HEK293T (cell line): Measurements from ENCODE around the gene FAM53B.

Experiments
- CTCF ChIA-PET: fragments of 350-600 bp; formaldehyde crosslinking; extraction: SDS; loops from one replicate; lab custom pipeline; 2021; ENCODE audit warnings: antibody characterized with exemption, inconsistent platforms; lab: Yijun Ruan, JAX
- POLR2A ChIA-PET: fragments of 350-600 bp; formaldehyde crosslinking; extraction: SDS; loops from one replicate; lab custom pipeline; 2020; ENCODE audit warnings: antibody characterized with exemption, inconsistent platforms; lab: Yijun Ruan, JAX
- DNase-seq: peaks from one replicate; pipeline ENCODE4 v3.0.0; 2012; ENCODE audit warnings: mixed read lengths; ENCODE audit errors: extremely low spot score
- ARNT ChIP-seq: fragments of 450-650 bp; IDR thresholded peaks from 2 replicates; pipeline ENCODE4 v1.6.1; 2017; ENCODE audit warnings: mild to moderate bottlenecking
- BHLHE40 ChIP-seq: fragments of 450-650 bp; IDR thresholded peaks from 2 replicates; pipeline ENCODE4 v1.6.1; 2016; ENCODE audit warnings: mild to moderate bottlenecking, moderate library complexity, borderline replicate concordance
- CTBP1 ChIP-seq: fragments of 450-650 bp; IDR thresholded peaks from 2 replicates; pipeline ENCODE4 v1.6.1; 2016; ENCODE audit warnings: borderline replicate concordance
- ELF4 ChIP-seq: fragments of 450-650 bp; IDR thresholded peaks from 2 replicates; pipeline ENCODE4 v1.6.1; 2017; ENCODE audit warnings: antibody characterized with exemption
- FOXA1 ChIP-seq: fragments of 450-650 bp; IDR thresholded peaks from 2 replicates; pipeline ENCODE4 v1.6.1; 2016; ENCODE audit warnings: mild to moderate bottlenecking
- FOXK2 ChIP-seq: fragments of 450-650 bp; IDR thresholded peaks from 2 replicates; pipeline ENCODE4 v1.6.1; 2016; ENCODE audit warnings: mild to moderate bottlenecking
- FOXM1 ChIP-seq: fragments of 450-650 bp; IDR thresholded peaks from 2 replicates; pipeline ENCODE4 v1.6.1; 2017; ENCODE audit warnings: mild to moderate bottlenecking, borderline replicate concordance
- HDGF ChIP-seq: fragments of 450-650 bp; IDR thresholded peaks from 2 replicates; pipeline ENCODE4 v1.6.1; 2017; ENCODE audit warnings: antibody characterized with exemption, borderline replicate concordance
- LEF1 ChIP-seq: fragments of 450-650 bp; IDR thresholded peaks from 2 replicates; pipeline ENCODE4 v1.6.1; 2017; ENCODE audit warnings: mild to moderate bottlenecking, borderline replicate concordance
- NFRKB ChIP-seq: fragments of 450-650 bp; IDR thresholded peaks from 2 replicates; pipeline ENCODE4 v1.6.1; 2016; ENCODE audit warnings: mild to moderate bottlenecking, moderate library complexity
- PKNOX1 ChIP-seq: fragments of 450-650 bp; IDR thresholded peaks from 2 replicates; pipeline ENCODE4 v1.6.1; 2016
- SP1 ChIP-seq: fragments of 450-650 bp; IDR thresholded peaks from 2 replicates; pipeline ENCODE4 v1.6.1; 2017
- SUZ12 ChIP-seq: fragments of 450-650 bp; IDR thresholded peaks from 2 replicates; pipeline ENCODE4 v1.6.1; 2016; ENCODE audit warnings: mild to moderate bottlenecking
- TARDBP ChIP-seq: fragments of 450-650 bp; IDR thresholded peaks from 2 replicates; pipeline ENCODE4 v1.6.1; 2016
- ZNF384 ChIP-seq: fragments of 450-650 bp; IDR thresholded peaks from 2 replicates; pipeline ENCODE4 v1.6.1; 2016

FAM53B gene

GRCh38 chr10:124739986-124740368, 4.2 kb downstream of the FAM53B start:
- no peak for DNase-seq
- POLR2A ChIA-PET: no interaction called here
- TF ChIP-seq NFRKB (no peak), ARNT (no peak), BHLHE40 (no peak), PKNOX1 (no peak), FOXK2 (no peak), LEF1 (no peak), HDGF (no peak), TARDBP (no peak), SUZ12 (no peak), ELF4 (no peak), SP1 (no peak)
- CTCF ChIA-PET: no interaction called here

- CTCF ChIA-PET: no interaction called here
Measured at GRCh38 chr10:124739119-124739921, 4.9 kb downstream of the FAM53B start.

GRCh38 chr10:124738441-124738840, 5.7 kb downstream of the FAM53B start:
- ChIA-PET CTCF (no interaction called here), POLR2A (interaction anchor here (0.9 kb wide), 1 partner anchor 8 kb away, joined by 3 read pairs; no protein-coding TSS in a partner anchor)
- no peak for TF ChIP-seq FOXM1
- no peak for DNase-seq

More at GRCh38 chr10:124739119-124739921, 4.9 kb downstream of the FAM53B start:
- POLR2A ChIA-PET: interaction anchor here (0.9 kb wide), 1 partner anchor 8 kb away, joined by 3 read pairs; no protein-coding TSS in a partner anchor
- TF ChIP-seq PKNOX1 (no peak), ZNF384 (no peak), FOXM1 (no peak), NFRKB (no peak), SP1 (no peak), CTBP1 (no peak), FOXA1 (no peak), BHLHE40 (no peak), HDGF (no peak), FOXK2 (no peak), SUZ12 (no peak)
- DNase-seq: no peak

GRCh38 chr10:124737708-124738107, 6.5 kb downstream of the FAM53B start:
- CTCF ChIA-PET: no interaction called here
- TF ChIP-seq ZNF384 (no peak), PKNOX1 (no peak), FOXA1 (no peak), ARNT (no peak), BHLHE40 (no peak), FOXM1 (no peak), LEF1 (no peak), TARDBP (no peak), ELF4 (no peak), SP1 (no peak), NFRKB (no peak), SUZ12 (no peak), CTBP1 (no peak), HDGF (no peak)
- DNase-seq: no peak
- POLR2A ChIA-PET: no interaction called here

- TF ChIP-seq ARNT (no peak), TARDBP (no peak), SUZ12 (no peak), HDGF (no peak)
- DNase-seq: no peak
- ChIA-PET POLR2A (no interaction called here), CTCF (no interaction called here)
Measured at GRCh38 chr10:124737221-124737620, 7.0 kb downstream of the FAM53B start.

GRCh38 chr10:124736491-124737136, 7.6 kb downstream of the FAM53B start:
- DNase-seq: no peak
- CTCF ChIA-PET: no interaction called here
- TF ChIP-seq CTBP1: no peak
- no peak for TF ChIP-seq ARNT
- no peak for TF ChIP-seq BHLHE40
- no peak for TF ChIP-seq PKNOX1
- TF ChIP-seq ZNF384: no peak
- TF ChIP-seq SP1: no peak
- POLR2A ChIA-PET: no interaction called here
